BJ (cell line): ENCODE data around the gene MAP6. TPM values are rescaled to one million over a fixed set of nuclear protein-coding genes. Genes with fewer than 3 reads are reported as not detected.

ENCODE experiments used
- CTCF ChIA-PET: fragments of 350-600 bp; formaldehyde crosslinking; extraction: SDS; loops from one replicate; lab custom pipeline; 2021; ENCODE audit warnings: antibody characterized with exemption, inconsistent platforms; lab: Yijun Ruan, JAX
- POLR2A ChIA-PET: fragments of 300-600 bp; sonication (Branson Sonifier 250); formaldehyde crosslinking; extraction: SDS; loops from one replicate; lab custom pipeline; 2021; ENCODE audit warnings: antibody characterized with exemption; lab: Charles Lee
- DNase-seq: peaks from one replicate; pipeline ENCODE4 v3.0.0-alpha.2; 2011; ENCODE audit warnings: low read depth
- H3K27me3 ChIP-seq: 2 replicates; pipeline ENCODE4 v1.6.0; 2011; ENCODE audit warnings: low read length; ENCODE audit not compliant: control insufficient read depth, insufficient read depth
- H3K36me3 ChIP-seq: 2 replicates; pipeline ENCODE4 v1.5.1; 2011; ENCODE audit warnings: low read length; ENCODE audit not compliant: control insufficient read depth, insufficient read depth
- H3K4me3 ChIP-seq: 2 replicates; pipeline ENCODE4 v1.5.1; 2011; ENCODE audit warnings: low read depth, mild to moderate bottlenecking, control low read depth, low read length
- CTCF ChIP-seq: IDR thresholded peaks from 2 replicates; pipeline ENCODE4 v1.5.1; 2011; ENCODE audit warnings: low read depth, mild to moderate bottlenecking, control low read depth, inconsistent platforms, low read length, moderate library complexity; ENCODE audit not compliant: insufficient read depth
- polyA plus RNA-seq: library from polyadenylated mRNA; depleted of rRNA; stranded (reverse); fragments of >200 nt; gene quantifications from 2 replicates; pipeline ENCODE4 v1.2.3, GENCODE V29; 2011

MAP6 gene
- polyA plus RNA-seq, 1 experiment, result 12.3 TPM

GRCh38 chr11:75549370-75549958 lies 119.4 kb downstream of the MAP6 start:
- ChIA-PET CTCF (interaction anchor here (0.8 to 2.5 kb wide), 7 partner anchors 13 to 94 kb away, joined by 3 to 31 read pairs (median 4); partner anchors contain the start of genes GDPD5 and SERPINH1), POLR2A (no interaction called here)
- Histone ChIP-seq H3K4me3 (no peak overlapping the region), H3K27me3 (peaks cover 5% of the 10 kb centered on the region), H3K36me3 (no peaks in the 10 kb centered on the region)
- TF ChIP-seq CTCF, result no peak
- DNase-seq, result no peak

DNA sequence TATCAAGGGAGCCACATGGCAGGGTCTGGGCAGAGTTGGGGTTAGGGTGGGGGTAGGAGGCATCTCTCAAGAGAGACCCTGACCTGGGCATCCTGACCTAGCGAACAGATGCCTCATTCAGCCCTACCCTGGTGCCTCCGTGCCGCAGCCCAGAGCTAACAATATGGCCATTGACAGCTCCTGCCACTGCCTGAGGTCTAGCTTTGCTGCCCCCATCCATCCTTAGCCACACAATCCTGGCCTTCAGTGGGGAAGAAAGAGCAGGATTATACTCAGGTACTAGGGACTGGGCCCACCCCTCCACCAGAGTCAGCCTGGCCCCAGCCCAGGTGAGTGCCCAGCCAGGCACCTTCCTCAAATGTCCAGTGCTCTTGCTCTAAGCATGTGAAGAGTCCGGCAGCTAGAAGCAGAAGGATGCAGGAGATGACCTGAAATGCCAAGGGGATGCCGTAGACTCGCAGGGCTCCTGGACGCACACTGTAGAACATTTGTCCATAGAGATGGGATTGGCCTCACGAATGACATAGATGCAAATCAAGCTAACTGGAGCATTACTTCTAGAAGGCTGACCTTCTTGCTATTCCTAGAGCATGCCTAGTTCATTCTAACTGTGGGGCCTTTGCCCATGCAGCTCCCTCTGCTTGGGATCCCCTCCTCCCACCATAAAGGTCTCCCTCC lies 120.1 kb downstream of the MAP6 start:
- no peak for DNase-seq

DNA sequence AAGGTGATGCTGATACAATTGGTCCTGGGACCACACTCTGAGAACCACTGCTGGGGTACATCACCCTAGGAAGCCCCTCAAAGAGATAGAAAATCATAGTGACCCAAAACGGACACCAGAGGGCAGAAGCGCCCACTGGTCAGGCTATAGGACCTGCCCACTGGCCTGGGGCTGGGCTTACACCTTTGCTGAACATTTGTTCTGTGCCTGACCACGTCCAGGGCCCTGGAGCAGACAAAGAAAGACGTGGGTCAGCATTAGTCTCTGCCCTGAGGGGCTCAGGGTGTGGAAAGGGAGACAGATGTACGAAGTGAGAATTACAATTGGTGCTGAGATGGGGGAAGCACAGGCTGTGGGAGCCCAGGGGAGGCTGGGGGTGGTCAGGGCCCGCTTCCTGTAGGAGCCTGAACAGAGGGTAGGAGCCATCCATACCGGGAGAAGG lies 121.2 kb downstream of the MAP6 start:
- Histone ChIP-seq H3K36me3 (no peaks in the 10 kb centered on the region), H3K27me3 (peaks cover 5% of the 10 kb centered on the region), H3K4me3 (no peak overlapping the region)
- CTCF ChIA-PET, result interaction anchor here (0.7 to 5.7 kb wide), 12 partner anchors 9 to 327 kb away, joined by 3 to 69 read pairs (median 4); no protein-coding TSS in a partner anchor
- POLR2A ChIA-PET, result no interaction called here
- no peak for DNase-seq
- TF ChIP-seq CTCF, result peak; percentile 83

More for the DNA sequence above, 120.1 kb downstream of the MAP6 start:
- no peaks in the 10 kb centered on the region for H3K36me3 ChIP-seq
- H3K27me3 ChIP-seq, result peaks cover 5% of the 10 kb centered on the region
- no peak overlapping the region for H3K4me3 ChIP-seq
- no peak for TF ChIP-seq CTCF
- ChIA-PET POLR2A (no interaction called here), CTCF (interaction anchor here (0.9 to 2.5 kb wide), 7 partner anchors 14 to 110 kb away, joined by 3 to 31 read pairs (median 5); partner anchors contain the start of genes GDPD5 and SERPINH1)

DNA sequence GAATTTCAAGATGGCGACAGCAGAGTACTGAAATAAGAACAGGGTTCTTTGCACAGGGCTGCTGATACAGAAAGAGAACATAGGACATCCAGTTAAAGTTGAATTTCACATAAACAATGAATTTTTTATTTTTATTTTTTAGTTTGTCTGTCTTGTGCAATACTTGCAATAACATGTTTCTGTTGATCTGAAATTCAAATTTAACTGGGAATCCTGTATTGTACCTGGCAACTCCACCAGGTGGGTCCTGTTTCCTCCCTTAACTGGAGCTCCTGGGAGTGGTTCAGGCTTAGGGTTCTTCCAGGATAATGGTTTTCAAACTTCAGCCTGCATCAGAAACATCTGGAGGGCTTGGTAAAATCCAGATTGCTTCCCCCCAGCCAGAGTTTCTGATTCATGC lies 121.7 kb downstream of the MAP6 start:
- POLR2A ChIA-PET, result no interaction called here
- TF ChIP-seq CTCF, result no peak
- H3K27me3 ChIP-seq, result peaks cover 5% of the 10 kb centered on the region
- no peak overlapping the region for H3K4me3 ChIP-seq
- CTCF ChIA-PET, result interaction anchor here (0.7 to 5.7 kb wide), 16 partner anchors 8 to 328 kb away, joined by 3 to 69 read pairs (median 4); no protein-coding TSS in a partner anchor
- DNase-seq, result no peak
- H3K36me3 ChIP-seq, result no peaks in the 10 kb centered on the region

DNA sequence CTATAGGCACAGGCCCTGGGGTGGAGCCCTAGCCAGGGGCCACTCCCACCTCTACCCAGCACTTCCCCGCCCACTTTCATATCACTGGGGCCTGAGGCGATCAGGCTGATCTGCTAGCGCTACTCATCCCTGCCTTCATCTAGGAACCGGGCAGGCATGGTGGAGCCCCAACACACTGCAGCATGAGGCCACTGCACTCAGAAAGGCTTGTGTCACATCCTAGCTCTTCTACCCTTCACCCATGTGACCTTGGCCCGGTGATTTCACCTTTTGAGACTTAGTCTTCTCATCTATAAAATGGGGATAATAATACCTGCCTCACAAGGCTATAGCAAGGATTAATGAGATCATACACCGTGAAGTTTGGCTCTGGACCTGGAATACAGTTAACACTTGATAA lies 125.0 kb downstream of the MAP6 start:
- Histone ChIP-seq H3K36me3 (no peaks in the 10 kb centered on the region), H3K4me3 (no peak overlapping the region), H3K27me3 (peaks cover 5% of the 10 kb centered on the region)
- CTCF ChIA-PET, result interaction anchor here (1.2 to 5.7 kb wide), 4 partner anchors 10 to 93 kb away, joined by 3 to 69 read pairs (median 10); no protein-coding TSS in a partner anchor
- no peak for DNase-seq
- POLR2A ChIA-PET, result no interaction called here
- TF ChIP-seq CTCF, result no peak
